ENCODE data around the gene C1orf21.
A peak's percentile ranks its signal among the peaks of the same experiment; 100 is the strongest.

The C1orf21 gene

DNA sequence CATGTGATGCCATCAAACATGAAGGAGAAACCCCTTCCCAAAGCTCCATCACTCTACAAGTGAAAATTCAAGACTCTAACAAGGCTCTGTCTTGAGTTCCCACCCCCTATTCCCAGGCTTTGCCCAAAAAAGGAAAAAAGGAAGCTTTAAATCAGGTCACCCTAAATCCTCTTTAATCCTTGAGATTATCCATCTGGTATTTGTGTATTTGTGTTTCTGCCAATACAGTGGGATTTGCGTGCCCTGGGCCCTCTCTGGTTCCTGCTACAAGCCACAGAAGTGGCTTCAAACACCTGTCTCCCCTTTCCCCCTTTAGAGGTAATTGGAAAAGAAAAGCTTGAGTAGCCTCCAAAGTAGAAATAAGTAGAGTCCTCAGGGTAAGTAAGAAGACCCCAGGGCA is 247.5 kb downstream of the C1orf21 start:
- no peak for DNase-seq

GRCh38 chr1:184635347-184635979 is 248.6 kb downstream of the C1orf21 start:
- no peak for DNase-seq

DNA sequence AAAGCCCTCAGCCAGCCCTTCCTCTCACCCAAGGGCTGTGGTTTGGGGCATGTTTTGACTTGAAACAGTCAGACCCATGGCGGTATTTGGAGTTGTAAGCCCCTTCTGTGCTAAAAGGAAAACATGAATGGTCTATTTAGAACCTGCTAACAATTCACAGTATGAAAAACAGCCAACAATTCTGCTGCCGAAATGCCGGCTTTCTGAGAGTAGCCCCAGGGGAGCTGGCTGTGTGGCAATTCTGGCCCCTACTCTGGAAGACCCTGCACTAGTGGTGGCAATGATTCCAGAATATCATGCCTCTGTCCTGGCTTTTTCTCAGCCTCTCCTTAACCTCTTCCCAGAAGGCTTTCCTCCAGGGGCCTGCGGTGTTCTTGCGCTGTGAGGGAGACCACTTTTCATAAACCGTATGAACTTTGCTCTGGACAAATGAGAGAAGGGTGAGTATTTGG is 249.2 kb downstream of the C1orf21 start:
- no peak for DNase-seq

DNA sequence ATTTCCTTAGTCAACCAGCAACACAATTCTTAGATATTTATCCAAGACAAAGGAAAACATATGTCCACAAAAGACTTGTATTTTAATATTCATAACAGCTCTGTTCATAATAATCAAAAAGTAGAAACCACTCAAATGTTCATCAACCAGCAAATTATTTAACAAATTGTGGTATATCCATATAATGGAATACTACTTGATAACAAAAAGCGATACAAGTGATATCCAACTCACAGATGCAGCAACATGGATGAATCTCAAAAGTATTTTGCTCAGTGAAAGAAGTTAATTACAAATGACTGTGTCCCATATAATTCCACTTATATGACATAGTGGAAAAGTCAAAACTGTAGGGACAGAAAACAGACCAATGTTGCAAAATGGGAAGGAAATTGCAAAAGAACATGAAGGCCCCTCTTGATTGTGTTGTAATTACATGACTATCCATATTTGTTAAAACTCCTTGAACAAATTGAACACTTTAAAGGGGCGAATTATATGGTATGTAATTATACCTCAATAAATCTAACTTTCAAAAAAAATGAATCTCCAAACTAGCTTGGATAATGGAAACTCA is 250.9 kb downstream of the C1orf21 start:
- no peak for DNase-seq

DNA sequence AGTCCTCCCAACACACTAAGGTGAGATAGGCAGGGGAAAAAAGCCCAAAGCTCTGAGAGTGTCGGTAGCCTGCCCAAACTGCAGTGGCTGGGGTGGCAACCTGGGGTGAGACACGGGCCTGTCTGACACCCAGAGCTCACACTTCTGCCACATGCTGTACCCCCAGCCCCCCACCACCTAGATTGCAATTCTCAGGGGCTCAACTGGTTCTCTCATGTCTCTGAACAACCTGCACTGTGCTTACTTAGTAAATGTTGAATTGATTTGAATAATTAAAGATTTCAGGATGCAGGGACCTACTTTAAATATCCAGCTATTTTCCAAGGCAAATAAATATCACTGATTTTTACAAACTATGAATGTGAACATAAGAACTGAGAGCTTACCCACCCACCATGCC is 252.4 kb downstream of the C1orf21 start:
- DNase-seq = no peak

GRCh38 chr1:184640505-184640904 is 253.7 kb downstream of the C1orf21 start:
- no peak for DNase-seq

DNA sequence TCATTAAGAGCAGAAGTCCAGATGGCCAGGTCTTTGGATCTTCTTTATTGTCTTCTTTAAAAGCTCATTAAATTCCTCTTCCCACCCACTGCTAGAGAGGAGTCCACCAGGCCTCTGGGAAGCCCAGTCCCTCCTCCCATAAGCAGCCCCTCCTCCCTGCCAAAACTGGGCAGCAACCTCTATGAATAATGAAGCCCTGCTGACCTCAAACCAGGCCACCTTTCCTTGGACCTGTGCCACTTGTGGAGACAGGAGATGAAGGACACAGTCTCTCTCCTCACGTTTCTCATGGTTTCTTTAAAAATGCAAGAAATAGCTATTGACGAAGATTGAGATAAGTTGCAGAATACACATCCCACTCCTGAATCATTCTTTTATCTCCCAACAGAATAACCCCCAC is 255.1 kb downstream of the C1orf21 start:
- no peak for DNase-seq

DNA sequence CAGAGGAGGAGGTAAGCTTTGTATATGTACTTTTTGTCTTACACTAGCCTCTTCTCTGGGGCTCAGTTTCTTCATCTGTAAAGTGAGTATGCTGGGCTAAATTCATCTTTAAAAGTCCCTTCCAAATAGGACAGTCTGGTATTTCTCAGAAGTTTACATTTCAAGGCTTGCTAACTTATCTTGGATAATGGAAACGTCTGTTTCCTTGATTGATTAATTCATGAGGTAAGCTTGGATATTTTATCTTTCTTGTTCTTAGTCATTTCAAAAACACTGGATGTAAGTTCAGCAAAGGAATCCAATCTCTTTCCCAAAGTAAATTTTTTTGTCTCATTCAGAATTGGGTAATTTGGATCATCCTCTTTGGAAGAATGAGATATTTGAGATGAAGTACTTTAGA is 256.8 kb downstream of the C1orf21 start:
- DNase-seq = no peak

- DNase-seq = no peak
Measured at GRCh38 chr1:184644771-184645170, 257.9 kb downstream of the C1orf21 start.

DNA sequence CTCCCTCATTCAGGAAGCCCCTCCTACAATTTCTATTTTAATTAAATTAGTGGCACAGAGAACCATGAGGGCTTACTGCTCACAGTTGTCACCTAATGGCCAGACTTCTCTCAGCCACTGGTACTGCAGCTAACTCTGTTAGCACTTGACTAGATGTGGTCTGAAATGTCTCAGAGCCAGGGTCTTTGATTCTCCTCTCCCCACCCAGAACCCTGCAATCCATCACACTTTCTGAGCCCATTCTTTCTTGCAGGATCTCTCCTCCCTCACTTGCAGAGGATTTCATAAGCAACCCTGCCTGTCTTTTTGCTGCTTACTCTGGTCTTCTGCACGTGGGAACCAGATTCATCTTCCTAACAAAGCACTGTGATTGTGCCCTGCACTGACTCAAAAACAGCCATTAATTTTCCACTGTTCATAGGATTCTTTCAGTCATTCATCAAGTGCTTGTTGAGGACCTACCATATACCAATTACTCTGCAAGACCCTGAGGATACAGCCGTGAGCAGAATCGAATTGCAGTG is 259.4 kb downstream of the C1orf21 start:
- DNase-seq = no peak

DNA sequence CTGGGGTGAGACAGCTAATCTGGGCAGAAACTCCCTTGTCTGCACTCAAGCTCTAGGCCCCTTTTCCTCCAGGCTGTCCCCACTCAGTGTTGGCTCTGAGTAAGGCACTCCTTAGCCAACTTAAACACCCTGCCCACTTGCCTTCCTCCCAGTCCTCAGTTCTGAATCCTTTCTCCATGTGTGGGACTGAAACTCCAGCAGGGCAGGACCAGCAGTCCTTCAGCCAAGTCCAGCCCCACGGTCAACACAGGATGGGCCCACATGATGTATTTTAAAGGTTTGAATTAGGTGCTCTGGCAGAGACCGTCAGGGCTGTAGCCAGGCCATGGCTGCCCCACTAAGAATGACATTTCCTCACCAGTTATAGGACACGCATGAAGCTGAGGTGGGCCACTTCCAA is 260.0 kb downstream of the C1orf21 start:
- DNase-seq = no peak

GRCh38 chr1:184647471-184647870 is 260.6 kb downstream of the C1orf21 start:
- no peak for DNase-seq

DNA sequence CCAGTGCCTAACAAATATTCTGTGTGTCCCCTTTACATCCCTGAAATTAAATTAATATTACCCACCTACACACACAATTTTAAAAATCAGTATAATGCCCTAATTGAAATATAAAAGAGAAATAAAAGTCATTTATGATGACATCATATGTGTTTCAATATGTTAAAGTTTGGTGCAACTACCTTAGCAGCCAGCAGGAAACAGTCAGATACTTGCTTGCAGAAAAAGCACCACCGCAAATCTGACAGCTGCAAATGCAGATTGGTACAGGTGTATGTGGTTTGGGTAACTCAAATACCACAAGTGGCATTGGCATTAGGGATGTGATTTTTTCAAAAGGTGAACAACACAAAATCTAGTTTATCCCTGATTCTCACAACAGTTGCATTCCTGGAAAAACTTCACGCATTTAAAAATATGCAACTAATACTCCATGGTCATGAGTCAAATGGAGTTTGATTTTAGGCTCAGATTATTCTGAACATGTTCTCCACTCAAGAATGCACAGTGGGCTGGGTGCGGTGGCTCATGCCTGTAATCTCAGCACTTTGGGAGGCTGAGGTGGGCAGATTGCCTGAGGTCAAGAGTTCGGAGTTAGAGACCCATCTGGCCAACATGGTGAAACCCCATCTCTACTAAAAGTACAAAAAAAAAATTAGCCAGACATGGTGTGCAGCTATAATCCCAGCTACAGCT is 261.5 kb downstream of the C1orf21 start:
- DNase-seq = no peak

DNA sequence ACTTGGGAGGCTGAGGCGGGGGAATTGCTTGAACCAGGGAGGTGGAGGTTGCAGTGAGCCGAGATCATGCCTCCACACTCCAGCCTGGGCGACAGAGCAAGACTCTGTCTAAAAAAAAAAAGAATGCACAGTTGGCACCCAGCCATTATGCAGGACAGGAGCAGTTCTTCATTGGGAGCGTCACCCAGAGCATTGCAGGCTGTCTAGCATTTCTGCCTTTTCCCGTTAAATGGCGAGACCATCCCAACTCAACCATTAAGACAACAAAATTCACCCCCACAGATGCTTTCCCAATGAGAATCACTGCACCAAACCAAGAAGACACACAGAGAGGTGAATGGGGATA is 262.0 kb downstream of the C1orf21 start:
- DNase-seq = no peak

GRCh38 chr1:184649451-184649888 is 262.6 kb downstream of the C1orf21 start:
- no peak for DNase-seq

GRCh38 chr1:184650177-184650866 is 263.5 kb downstream of the C1orf21 start:
- no peak for DNase-seq

DNA sequence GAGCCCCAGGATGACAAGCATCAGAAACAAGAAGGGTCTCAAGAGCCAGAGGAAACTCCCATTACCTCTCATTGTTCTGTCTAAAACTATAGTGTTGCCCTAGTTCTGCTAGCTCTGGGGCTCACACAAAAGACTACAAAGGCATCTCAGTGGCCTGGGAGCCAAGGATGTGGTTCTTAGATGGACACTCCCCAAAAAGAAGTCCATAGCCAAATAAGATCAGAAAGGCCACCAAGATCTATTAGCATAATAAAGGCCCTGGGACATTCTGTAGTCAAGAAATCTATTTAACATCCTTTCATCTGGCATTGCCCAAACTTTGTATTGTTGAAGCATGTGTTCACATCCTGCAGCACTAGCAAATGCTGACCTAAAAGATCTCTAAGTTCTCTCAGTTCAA is 268.4 kb downstream of the C1orf21 start:
- no peak for DNase-seq

- DNase-seq = no peak
Measured at GRCh38 chr1:184656221-184656620, 269.4 kb downstream of the C1orf21 start.

GRCh38 chr1:184658055-184658454 is 271.2 kb downstream of the C1orf21 start:
- DNase-seq = no peak

DNA sequence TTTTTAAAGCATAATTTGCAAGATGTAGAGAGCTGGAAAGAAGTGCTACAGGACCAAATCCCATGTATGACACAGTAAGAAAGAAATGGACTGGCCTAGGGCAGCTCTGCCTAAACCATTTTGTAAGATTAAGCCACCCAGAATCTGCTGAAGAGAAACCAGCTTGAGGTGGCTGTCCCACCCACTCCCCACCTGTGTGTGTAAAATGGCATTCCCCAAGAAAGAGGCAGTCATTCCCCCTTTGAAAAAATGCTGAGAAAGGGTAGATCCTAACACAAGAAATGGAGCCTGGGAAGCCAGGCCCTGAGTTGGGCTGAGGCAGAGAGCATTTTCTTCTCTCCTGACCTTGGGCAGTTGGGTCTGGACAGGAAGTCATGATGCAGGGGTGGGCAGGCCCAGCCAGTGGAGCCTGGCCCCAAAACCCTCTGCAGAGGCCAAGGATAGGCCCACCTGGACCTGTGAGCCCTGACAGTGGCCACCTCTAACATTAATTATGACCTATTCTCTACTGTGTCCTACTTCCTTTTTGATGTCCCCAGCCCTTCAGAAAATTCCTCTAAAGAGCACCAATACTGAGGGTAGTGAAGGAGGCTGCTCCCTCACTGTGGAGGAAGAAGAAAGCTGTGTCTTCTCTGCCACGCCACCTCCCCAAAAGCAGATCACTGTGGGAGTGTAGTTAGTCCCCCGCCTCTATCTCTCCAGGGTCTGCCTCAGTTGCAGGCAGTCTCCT is 273.8 kb downstream of the C1orf21 start:
- no peak for DNase-seq

GRCh38 chr1:184661801-184662200 is 275.0 kb downstream of the C1orf21 start:
- no peak for DNase-seq

- peak; percentile 56 for DNase-seq
Measured at GRCh38 chr1:184664042-184664660, 277.3 kb downstream of the C1orf21 start.

Measured in COR-L47 (cell line).